Esophagus squamous epithelium (tissue), 4 donors: Measurements from ENCODE around the gene ATAD3A.

Experiments
- POLR2A ChIP-seq, 4 donors: fragments of 450-650 bp; IDR thresholded peaks; one replicate each; pipeline ENCODE4 v1.6.1; 2017; ENCODE audit warnings: antibody characterized with exemption in 4 of 4, mild to moderate bottlenecking in 4 of 4, moderate library complexity in 3 of 4
- TF ChIP-seq, protein P1 (sequence below), 6 experiments: fragments of 450-650 bp in 4 of 6; fragments of 200-600 bp in 2 of 6; sonication (generic) in 2 of 6; IDR thresholded peaks; one replicate each; pipeline ENCODE4 v1.5.1; 2016 to 2019; ENCODE audit warnings: antibody characterized with exemption in 6 of 6, mild to moderate bottlenecking in 4 of 6, moderate library complexity in 4 of 6

GRCh38 chr1:1482856-1483255 lies 29.1 kb upstream of the ATAD3A start:
- TF ChIP-seq, protein P1, sequence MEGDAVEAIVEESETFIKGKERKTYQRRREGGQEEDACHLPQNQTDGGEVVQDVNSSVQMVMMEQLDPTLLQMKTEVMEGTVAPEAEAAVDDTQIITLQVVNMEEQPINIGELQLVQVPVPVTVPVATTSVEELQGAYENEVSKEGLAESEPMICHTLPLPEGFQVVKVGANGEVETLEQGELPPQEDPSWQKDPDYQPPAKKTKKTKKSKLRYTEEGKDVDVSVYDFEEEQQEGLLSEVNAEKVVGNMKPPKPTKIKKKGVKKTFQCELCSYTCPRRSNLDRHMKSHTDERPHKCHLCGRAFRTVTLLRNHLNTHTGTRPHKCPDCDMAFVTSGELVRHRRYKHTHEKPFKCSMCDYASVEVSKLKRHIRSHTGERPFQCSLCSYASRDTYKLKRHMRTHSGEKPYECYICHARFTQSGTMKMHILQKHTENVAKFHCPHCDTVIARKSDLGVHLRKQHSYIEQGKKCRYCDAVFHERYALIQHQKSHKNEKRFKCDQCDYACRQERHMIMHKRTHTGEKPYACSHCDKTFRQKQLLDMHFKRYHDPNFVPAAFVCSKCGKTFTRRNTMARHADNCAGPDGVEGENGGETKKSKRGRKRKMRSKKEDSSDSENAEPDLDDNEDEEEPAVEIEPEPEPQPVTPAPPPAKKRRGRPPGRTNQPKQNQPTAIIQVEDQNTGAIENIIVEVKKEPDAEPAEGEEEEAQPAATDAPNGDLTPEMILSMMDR (IDR thresholded peaks at IDR 0.05) = no peak
- TF ChIP-seq POLR2A (IDR thresholded peaks at IDR 0.05) = no peak
